Endometrial microvascular endothelial cells (primary cell): ENCODE data around the gene FAM193A. TPM values are rescaled to one million over a fixed set of nuclear protein-coding genes. Genes with fewer than 3 reads are reported as not detected.
"Not testable (repeated sequence)": the region's sequence is repeated elsewhere in the genome, so short reads cannot be mapped to it uniquely, and the experiment has no call there.

ENCODE experiments used
- in situ Hi-C: cut with HindIII; loops from 2 replicates; pipeline ENCODE4 v1.10.0; 2017; ENCODE audit warnings: low sequenced_read_pairs, low pct_unique_long_range_greater_than_20kb; ENCODE audit errors: inconsistent ontology term
- total RNA-seq: library from RNA; depleted of rRNA; stranded (reverse); fragments of >200 nt; gene quantifications from one replicate; pipeline ENCODE4 v1.2.3, GENCODE V29; 2015; ENCODE audit errors: inconsistent ontology term

The FAM193A gene
- total RNA-seq, 1 donor from 2014 or later = 14.0 TPM

DNA sequence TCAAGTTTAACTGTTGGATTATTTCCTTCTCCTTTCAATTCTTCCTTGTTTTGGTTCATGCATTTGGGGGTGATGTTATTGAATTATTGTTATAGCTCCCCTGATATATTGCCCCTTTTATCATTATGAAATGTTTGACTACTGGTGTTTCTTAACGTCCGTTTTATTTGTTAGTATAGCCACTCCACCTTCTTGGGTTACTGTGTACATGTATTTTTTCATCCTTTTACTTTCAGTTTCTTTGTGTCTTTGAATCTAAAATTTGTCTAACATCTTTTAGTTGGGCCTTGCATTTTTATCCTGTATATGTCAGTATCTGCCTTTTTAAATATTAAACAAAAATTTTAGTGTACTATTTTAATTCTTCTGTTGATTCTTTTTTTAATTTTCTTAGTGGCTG is 131.0 kb downstream of the FAM193A start:
- in situ Hi-C loops = no loop called here

DNA sequence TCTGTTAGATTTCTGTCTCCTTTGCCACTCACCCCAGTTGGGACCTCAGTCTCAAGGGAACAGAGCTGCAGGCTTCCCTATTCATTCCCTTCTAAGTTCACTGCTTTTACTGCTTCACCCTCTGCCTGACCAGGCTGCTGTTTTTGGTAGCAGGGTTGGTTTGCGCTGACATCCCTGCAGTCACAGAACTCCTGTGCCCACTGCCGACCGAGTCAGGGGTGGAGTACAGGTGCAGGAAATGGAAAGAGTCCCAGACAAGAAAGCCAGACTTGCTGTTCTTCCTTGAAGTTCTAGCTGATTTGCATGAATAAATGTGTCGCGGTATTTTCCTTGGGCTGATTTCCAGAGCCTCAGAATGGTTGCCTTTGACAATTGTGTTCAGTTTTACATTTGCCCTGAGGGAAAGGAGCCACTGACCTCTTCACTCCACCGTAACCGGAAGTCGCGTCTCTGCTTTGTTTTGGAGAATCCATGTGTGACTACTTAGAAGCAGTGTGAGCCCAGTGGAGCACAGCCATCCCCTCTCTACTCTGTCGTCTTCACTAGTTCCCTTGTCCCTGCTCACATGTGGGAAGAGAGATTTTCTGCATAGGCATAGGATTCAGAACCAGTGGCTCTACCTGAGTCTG is 134.9 kb downstream of the FAM193A start:
- in situ Hi-C loops = no loop called here

DNA sequence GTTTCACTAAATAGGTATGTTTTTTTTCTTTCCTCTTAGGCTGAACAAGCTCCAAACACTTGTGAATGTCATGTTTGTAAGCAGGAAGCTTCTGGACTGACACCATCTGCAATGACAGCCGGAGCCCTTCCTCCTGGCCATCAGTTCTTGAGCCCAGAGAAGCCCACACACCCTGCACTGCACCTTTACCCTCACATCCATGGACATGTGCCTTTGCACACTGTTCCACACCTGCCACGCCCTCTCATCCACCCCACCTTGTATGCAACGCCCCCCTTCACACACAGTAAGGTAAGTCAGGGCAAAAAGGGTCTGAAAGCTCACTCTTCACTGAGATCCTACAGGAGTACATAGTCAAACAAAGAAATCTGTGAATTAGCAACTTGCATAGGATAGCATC is 135.6 kb downstream of the FAM193A start:
- in situ Hi-C loops = no loop called here

DNA sequence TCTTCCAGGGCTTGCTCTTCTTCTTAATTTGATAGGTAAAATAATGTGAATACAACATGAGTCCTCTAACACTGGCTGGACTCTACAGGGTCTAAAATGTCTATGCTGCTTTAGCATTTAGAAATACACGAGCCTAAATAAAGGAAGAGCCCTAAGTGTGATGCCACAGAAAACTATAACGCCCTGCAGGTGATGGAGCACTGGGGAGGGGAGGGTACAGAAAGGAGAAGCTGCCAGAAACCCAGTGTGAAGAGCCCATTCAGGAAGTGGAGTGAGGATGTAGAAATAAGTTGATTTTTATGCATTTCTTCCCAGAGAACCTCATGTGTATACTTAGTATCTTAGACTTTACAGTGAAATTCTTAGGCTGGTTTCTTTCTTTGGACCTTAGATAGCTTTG is 136.3 kb downstream of the FAM193A start:
- in situ Hi-C loops = no loop called here

DNA sequence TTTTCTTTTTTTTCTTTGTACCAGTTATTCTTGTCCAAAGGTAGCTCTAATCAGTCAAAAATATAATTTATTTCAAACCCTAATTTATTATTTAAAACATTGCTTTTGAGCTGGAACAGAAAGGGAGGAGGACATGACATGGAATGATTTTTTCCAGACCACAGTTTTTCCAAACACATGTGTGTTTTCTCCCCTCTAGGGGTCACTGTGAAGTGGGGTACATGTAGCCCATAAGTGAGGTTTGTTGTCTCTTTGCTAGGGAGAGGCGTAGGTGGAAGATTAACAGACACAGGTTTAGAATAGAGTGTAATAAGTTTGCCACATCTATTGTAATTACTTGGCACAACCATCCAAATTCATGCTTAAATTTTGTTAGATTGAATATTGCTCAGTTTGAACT is 136.7 kb downstream of the FAM193A start:
- in situ Hi-C loops = no loop called here

DNA sequence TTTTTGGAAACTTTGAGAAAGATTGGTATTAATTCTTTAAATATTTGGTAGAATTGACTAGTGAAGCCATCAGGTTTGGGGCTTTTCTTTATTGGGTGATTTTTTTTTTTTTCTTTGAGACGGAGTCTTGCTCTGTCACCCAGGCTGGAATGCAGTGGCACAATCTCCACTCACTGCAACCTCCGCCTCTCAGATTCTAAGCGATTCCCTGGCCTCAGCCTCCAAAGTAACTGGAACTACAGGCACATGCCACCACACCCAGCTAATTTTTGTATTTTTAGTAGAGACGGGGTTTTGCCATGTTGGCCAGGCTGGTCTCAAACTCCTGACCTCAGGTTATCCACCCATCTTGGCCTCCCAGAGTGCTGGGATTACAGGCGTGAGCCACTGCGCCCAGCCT is 143.3 kb downstream of the FAM193A start:
- in situ Hi-C loops = not testable (repeated sequence)

DNA sequence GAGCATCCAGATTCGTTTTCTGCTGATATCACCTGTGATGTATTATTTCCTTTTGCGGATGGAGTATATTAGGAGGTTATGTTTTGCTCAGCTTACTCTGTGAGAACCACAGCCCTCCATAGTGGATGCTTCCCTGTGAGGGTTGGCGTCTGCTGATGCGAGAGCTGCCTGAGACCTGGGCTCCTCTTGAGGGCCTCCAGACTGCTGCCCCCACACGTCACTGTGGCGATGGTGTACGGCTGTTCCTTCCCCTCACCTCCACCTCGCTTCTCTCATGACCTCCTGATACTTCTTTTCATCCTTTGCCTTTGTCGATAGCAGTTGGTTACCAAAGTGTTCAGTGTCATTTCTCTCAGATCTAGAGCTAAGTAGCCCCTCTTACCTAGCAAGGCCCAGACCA is 148.0 kb downstream of the FAM193A start:
- in situ Hi-C loops = no loop called here

DNA sequence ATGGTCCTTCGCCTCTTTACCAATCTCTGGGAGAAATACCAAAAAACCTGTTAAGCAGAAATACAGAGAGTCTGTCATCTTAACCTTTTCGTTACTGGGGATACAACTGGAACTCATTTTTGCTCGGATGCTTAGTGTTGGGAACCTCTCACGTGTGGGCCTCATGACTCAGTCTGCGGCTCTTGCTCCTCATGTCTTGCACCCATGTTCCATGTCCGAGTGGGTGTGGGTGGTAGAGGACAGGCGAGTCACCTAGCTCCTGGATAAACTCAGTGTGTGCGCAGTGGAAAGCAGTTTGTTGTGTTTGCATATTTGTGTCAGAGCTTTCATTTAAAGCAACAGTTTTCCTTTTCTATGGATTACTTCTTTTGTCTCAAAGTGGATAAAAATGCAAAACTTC is 149.1 kb downstream of the FAM193A start:
- in situ Hi-C loops = no loop called here

DNA sequence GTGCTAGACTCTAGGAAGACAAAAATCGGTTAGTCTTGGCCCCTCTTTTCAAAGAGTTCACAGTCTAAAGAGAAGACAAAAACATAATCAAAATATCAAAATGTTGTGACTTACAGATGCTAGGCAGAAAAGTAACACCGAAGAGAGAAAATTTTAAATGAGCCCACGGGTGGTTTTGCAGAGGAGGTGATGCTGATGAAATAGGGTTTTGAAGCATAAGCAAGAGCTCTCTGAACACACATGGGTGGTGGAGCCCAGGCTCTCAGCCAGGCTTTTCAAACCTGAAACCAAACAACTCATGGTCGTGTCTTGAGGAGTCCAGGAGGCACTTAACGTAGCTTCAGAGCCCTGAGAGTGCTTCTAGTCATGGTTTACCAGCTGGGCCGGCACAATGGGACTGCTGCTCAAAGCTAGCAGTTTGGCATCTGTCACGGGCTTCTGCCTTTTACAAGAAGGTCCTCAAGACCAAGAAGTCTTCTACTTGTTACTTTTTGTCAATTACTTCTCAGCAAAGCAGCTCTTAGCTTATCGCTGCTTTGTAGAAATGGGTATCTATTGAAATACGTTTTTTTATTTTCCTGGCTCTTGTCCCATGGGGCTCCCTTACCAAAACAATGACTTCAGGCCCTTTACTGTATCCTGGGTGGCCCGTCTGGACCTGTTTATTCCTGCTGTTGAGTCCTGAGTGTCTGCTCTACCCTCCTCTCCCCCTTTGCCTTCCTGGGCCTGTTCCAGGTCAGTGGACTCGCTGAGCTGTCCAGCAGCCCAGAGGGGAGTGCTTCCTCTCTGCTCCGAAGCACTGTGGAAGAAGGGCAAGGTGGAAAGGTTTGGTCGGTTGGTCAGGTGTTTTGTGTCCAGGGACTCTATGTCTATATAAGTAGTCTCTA is 150.2 kb downstream of the FAM193A start:
- in situ Hi-C loops = no loop called here

DNA sequence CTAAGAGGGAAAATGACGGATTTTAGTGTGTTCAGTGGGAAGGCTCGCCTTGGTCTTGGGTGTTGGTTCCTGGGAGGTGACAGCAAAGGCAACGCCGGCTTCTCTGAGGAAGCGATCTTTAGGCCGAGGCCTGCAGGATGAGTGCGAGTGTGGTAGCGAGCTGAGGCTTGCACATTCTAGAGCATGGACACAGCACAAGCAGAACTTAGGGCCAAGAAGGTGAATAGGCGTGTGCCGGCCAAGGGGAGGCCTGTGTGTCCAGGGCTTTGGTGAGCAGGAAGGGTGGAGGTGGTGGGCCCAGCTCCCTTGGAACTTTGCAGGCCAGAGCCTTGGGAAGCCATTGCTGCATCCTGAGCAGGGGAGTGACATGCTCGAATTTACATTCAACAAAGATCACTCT is 151.8 kb downstream of the FAM193A start:
- in situ Hi-C loops = no loop called here

DNA sequence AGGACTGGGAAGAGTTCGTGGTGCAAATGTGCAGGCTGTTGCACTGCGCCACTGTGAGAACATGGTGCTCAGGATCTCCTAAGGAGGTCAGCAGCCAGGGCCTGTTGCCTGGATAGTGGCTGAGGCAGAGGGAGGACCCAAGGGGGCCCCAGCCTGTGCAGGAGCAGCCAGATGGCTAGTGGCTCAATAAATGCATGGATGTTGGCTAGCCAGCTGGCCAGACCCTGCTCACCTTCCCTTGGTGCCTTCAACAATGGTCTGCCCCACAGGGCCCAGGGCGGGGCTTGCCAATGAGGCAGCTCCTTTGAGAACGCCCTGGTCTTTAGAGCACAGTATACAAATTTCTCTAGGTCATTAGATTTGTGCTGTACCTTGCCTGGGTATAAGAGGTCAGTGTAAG is 152.2 kb downstream of the FAM193A start:
- in situ Hi-C loops = no loop called here

DNA sequence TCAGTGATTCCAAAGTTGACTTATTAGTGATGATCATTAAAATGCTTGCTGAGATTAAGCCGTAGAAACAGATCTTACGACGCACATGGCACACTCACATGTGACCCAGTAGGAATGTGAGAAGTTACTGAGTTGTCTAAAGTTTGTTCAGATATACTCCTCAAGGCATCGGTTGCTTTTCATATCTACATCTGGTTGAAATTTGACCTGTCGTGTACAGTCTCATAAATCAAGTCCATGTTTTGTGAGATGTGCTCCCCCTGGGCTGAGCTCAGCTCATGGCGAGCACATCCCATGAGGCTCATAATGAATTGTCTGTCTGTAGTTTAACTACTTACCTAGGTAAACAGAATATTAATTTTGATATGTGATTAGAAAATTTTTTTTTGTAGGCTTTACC is 152.7 kb downstream of the FAM193A start:
- in situ Hi-C loops = no loop called here

DNA sequence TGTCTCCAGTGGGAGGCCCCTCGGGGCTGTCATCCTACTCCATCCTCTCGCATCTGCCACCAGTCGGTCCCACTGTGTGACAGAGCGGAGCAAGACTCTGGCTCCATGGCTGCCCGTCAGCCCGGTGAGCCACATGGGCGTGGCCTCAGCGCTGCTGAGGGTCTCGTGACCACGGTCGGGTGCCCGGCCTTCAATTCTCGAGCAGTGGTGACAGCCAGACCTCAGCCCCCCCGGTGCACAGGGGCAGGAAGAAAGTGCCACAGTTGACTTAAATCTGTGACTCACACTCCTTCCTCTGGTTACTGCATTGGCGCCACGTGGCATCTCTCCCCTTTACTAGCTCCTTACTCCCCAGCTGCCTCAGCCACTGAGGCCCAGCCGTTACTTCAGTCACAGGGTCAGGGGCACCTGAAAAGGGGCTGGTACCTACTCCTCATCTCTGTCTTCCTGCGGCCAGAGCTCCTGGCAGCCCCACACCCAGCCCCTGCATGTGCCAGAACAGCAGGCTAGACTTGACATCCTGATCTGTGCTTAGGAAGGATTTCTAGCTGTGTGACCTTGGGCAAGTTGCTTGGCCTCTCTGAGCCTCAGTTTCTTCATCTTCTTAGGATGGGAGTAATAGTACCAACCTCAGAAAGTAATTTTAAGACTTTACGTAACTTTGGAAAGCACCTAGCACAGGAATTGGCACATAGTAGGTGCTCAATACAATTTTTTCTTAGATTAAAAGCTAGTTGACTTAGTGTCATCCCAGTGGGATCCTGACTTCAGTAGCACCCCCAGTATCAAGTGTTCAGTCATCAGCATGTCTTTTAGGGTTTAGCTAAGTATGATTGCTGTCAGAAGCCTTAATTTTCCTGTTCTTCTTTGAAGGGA is 153.6 kb downstream of the FAM193A start:
- in situ Hi-C loops = no loop called here

DNA sequence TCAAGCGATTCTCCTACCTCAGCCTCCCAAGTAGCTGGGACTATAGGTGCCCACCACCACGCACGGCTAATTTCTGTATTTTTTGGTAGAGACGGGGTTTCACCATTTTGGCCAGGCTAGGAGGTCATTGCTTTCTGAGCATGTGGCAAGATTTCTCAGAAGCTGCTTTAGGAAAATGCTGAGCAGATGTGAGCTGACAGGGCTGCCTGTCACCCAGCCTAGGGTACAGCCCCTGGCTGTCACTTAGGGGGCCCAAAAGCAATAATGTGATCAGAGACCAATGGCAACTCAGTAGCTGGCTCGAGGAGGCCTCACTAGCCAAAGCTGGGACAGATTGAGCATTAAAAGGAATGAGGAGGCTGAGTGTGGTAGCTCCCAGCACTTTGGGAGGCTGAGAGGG is 154.9 kb downstream of the FAM193A start:
- in situ Hi-C loops = no loop called here

DNA sequence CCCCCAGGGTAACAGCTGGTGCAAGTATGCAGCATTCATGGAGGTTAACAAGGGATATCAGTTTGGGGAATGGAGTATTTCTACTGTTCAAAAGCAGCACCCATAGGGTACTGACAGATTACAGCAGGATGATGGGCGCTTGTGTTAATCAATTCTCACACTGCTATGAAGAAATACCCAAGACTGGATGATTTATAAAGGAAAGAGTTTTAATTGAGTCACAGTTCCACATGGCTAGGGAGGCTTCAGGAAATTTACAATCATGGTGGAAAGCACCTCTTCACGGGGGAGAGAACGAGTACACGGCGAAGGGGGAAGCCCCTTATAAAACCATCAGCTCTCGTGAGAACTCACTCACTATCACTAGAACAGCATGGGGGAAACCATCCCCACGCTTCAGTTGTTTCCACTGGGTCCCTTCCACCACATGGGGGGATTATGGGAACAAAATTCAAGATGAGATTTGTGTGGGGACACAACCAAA is 155.5 kb downstream of the FAM193A start:
- in situ Hi-C loops = no loop called here

DNA sequence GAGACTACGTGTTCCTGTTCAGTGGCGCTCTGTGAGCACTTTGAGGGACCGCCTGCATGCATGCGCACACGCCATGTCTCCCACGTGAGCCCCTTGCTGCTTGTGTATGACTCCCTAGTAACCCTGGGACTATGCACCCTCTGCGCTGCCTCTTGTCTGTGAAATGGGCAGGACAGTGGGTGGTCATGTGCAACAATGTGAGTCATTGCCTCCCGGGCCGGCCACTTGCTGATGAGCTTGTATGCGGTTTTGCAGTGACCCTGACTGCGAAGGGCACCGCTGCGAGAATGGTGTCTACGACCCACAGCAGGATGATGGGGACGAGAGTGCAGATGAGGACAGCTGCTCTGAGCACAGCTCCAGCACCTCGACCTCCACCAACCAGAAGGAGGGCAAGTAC is 158.2 kb downstream of the FAM193A start:
- in situ Hi-C loops = no loop called here

DNA sequence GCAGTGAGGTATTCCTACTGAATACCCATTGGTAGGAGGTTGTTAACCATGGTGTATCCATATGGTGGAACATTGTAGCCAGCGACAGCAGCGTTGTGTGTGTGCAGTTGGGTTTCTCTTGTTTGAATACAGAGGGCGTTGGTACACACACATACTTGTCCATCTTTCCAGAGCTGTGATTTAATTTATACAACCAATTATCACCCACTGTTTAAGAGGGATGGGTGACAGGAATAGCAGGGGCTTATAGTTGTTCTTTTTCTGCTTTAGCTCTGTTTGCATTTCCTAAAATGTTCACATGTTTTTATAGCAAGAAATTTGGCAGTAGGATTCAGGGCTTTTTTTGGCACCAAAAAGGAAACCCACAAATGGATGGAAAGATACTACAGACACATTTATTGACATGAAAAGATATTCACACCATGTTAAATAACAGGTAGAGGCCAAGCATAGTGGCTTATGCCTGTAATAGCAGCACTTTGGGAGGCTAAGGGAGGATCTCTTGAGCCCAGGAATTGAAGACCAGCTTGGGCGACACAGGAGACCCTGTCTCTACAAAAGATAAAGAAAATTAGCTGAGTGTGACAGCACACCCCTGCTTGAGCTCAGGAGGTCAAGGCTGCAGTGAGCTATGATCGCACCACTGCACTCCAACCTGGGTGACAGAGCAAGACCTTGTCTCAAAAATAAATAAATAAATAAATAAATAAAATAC is 159.1 kb downstream of the FAM193A start:
- in situ Hi-C loops = no loop called here

DNA sequence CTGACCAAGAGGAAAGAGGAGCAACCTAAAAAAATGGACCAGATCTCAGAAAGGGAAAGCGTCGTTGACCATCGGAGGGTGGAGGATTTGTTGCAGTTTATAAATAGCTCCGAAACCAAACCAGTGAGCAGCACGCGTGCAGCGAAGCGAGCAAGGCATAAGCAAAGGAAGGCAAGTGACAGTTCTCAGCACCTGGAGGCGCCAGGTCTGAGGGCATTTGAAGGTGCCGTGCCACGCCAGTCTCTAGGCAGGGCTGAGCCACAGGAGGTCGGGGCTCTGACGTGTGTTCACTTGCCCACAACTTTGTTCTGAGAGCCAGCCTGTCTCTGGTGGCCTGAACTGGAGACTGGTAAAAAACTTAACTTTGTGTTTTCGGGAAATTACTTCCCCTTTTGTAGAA is 160.0 kb downstream of the FAM193A start:
- in situ Hi-C loops = no loop called here

DNA sequence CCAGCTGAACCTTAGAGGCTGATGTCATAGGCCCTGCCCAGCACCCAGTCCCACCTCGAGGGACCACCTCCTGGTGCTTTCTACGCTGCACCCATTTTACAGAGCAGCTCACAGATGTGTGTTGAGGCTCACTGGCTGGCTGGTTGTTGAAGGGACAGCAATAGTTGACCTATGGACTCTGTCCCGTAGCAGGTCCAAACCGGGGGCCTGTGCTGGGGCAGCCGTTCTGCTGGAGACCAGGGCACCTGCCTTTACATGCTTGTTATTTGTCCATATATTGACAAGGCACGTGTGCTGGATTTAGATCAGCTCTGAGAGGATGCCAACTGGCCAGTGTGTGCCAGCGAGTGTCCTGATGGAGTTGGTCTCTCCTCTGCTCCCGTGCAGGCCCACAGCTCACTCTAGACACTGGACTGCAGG is 161.6 kb downstream of the FAM193A start:
- in situ Hi-C loops = no loop called here
